HG03045 (cell line): ENCODE data around the gene NPIPA1.
"Not testable (repeated sequence)": the region's sequence is repeated elsewhere in the genome, so short reads cannot be mapped to it uniquely, and the experiment has no call there.

Experiments used
- ATAC-seq: cut with Tn5 transposase; IDR thresholded peaks from one replicate; pipeline ENCODE4 v1.9.1; 2021; ENCODE audit warnings: mild to moderate bottlenecking, moderate library complexity; ENCODE audit not compliant: unreplicated experiment

The NPIPA1 gene

DNA sequence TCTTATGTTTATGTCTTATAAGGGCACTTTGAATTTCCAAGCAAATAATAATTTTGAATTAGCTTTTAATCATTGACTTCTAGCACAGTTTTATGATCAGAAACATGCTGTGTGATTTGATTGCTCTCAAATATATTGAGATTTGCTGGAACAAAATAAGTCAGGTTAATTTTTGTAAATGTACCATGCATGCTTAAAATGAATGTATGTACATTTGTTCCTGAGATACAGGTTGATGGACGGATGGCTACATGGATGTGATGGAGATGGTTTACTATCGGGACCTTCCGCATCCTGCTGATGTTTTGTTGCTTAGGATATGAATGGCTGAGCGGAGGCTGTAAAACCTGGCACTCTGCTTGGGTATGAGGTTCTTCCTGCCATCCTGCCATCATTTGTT, at the start of gene NPIPA1:
Gene NPIPA1 (plus strand): TSS at position 301 of the 400 bp plus-strand sequence. CDS start 0 bp downstream, at position 301.
- ATAC-seq = not testable (repeated sequence)

- ATAC-seq = not testable (repeated sequence)
Measured at GRCh38 chr16:14892111-14892510, 45.1 kb upstream of the NPIPA1 start.

GRCh38 chr16:14895382-14895781, 41.9 kb upstream of the NPIPA1 start:
- ATAC-seq = not testable (repeated sequence)

DNA sequence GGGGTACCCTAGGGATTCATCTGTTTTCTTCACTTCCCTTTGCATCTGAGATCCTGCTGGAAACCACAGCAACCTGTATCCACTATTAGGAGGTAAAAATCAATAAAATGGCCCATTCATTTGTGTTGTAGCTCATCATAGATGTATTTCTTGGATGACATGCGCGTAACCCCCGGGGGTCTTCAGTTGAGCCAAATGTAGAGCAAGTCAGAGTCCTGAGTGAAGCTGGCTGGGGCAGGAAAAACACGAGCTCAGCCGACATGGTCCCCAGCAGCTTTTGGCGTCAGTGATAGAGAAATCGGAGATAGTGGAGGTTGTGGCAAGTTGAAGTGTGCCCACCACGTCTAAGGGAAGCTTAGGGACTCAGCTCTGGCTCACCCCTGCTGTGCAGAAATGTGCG, 41.2 kb upstream of the NPIPA1 start:
- not testable (repeated sequence) for ATAC-seq

- ATAC-seq = not testable (repeated sequence)
Measured at GRCh38 chr16:14897006-14897664, 40.1 kb upstream of the NPIPA1 start.

- ATAC-seq = not testable (repeated sequence)
Measured at GRCh38 chr16:14898162-14898561, 39.1 kb upstream of the NPIPA1 start.

GRCh38 chr16:14903191-14903957, 33.9 kb upstream of the NPIPA1 start:
- not testable (repeated sequence) for ATAC-seq

DNA sequence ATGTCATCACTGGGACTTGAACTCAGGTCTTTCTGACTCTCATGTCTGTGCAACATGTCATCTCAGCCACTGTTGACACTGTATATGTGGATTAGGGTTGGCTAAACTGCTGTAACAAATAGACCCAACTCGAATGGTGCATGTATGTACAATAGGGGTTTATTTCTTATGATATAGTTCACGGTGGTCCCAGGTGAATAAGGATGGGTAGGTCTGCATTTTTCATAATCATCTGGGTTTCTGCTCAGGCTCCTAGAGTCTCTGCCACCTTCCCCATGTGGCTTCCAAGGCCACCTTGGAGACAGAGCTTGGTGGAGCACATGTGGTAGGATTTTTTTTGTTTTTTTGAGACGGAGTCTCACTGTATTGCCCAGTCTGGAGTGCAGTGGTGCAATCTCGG, 27.5 kb upstream of the NPIPA1 start:
- ATAC-seq = not testable (repeated sequence)

- not testable (repeated sequence) for ATAC-seq
Measured at GRCh38 chr16:14910833-14911629, 26.2 kb upstream of the NPIPA1 start.

GRCh38 chr16:14911954-14912353, 25.3 kb upstream of the NPIPA1 start:
- not testable (repeated sequence) for ATAC-seq

- not testable (repeated sequence) for ATAC-seq
Measured at GRCh38 chr16:14912588-14912987, 24.7 kb upstream of the NPIPA1 start.

DNA sequence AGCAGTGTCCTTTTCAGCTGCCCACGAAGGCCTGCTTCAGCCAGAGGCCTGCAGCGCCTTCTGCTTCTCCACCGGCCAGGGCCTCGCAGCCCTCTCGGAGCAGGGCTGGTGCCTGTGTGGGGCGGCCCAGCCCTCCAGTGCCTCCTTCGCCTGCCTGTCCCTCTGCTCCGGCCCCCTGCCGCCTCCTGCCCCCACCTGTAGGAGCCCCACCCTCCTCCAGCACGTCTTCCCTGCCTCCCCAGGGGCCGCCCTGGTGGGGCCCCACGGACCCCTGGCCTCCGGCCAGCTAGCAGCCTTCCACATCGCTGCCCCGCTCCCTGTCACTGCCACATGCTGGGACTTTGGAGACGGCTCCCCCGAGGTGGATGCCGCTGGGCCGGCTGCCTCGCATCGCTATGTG, 18.7 kb upstream of the NPIPA1 start:
- not testable (repeated sequence) for ATAC-seq

- ATAC-seq = not testable (repeated sequence)
Measured at GRCh38 chr16:14919837-14920600, 17.2 kb upstream of the NPIPA1 start.

DNA sequence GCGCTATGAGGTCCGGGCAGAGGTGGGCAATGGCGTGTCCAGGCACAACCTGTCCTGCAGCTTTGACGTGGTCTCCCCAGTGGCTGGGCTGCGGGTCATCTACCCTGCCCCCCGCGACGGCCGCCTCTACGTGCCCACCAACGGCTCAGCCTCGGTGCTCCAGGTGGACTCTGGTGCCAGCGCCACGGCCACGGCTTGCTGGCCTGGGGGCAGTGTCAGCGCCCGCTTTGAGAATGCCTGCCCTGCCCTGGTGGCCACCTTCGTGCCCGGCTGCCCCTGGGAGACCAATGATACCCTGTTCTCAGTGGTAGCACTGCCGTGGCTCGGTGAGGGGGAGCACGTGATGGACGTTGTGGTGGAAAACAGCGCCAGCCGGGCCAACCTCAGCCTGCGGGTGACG, 15.0 kb upstream of the NPIPA1 start:
- ATAC-seq = not testable (repeated sequence)

DNA sequence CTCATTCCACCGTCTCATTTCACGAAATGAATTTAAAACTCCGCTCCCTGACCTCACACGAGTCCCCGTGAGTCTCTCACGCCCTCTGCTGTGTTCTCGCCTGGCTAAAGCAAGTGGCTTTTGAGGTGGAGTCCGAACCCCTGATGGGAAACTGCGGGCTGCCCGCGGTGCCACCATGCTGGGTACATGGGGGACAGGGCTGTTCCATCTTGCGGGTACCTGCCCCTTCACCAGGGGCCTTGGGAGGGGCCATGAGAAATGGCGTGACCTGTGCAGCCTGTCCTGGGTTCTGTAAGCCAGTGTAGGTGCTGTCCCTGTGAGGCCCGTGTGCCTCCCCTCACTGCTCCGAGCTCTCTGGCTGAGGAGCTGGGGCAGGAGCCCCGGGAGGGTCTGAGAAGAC, 14.3 kb upstream of the NPIPA1 start:
- ATAC-seq = not testable (repeated sequence)

- not testable (repeated sequence) for ATAC-seq
Measured at GRCh38 chr16:14923394-14924088, 13.7 kb upstream of the NPIPA1 start.

GRCh38 chr16:14924359-14924758, 12.9 kb upstream of the NPIPA1 start:
- ATAC-seq = not testable (repeated sequence)

- not testable (repeated sequence) for ATAC-seq
Measured at GRCh38 chr16:14924982-14925381, 12.3 kb upstream of the NPIPA1 start.

- not testable (repeated sequence) for ATAC-seq
Measured at GRCh38 chr16:14928064-14928714, 9.1 kb upstream of the NPIPA1 start.
